Testis (tissue), 3 donors: Measurements from ENCODE around the gene CFAP299. TPM values are rescaled to one million over a fixed set of nuclear protein-coding genes. Genes with fewer than 3 reads are reported as not detected.

Experiments
- DNase-seq: peaks from one replicate; pipeline ENCODE4 v3.0.0-alpha.2; 2019
- H3K27ac ChIP-seq, 2 donors: fragments of 200-600 bp; sonication (generic); one replicate each; pipeline ENCODE4 v1.5.1; 2019
- H3K27me3 ChIP-seq: fragments of 200-600 bp; sonication (generic); one replicate; pipeline ENCODE4 v1.5.1; 2019
- H3K36me3 ChIP-seq: fragments of 200-600 bp; sonication (generic); one replicate; pipeline ENCODE4 v1.5.1; 2017; ENCODE audit warnings: low read depth; ENCODE audit errors: missing control alignments
- H3K4me1 ChIP-seq: fragments of 200-600 bp; sonication (generic); one replicate; pipeline ENCODE4 v1.5.1; 2019
- H3K4me3 ChIP-seq, 2 donors: fragments of 200-600 bp; sonication (generic); one replicate each; pipeline ENCODE4 v1.5.1; 2017 to 2019
- H3K9me3 ChIP-seq: fragments of 200-600 bp; sonication (generic); one replicate; pipeline ENCODE4 v1.5.1; 2017
- POLR2A ChIP-seq: fragments of 450-650 bp; IDR thresholded peaks from one replicate; pipeline ENCODE4 v1.6.1; 2017; ENCODE audit warnings: antibody characterized with exemption, mild to moderate bottlenecking, moderate library complexity
- WGBS, 2 donors: methylation state at CpG; one replicate each; pipeline ENCODE4 v1.1.5; 2018; 5-methylcytosine and 5-hydroxymethylcytosine counted together
- intact Hi-C: fragments of 100-400 bp; cut with DNase I; formaldehyde crosslinking; loops from one replicate; pipeline ENCODE4 v1.15.1; 2023; ENCODE audit warnings: low total_unique reads
- polyA plus RNA-seq: library from polyadenylated mRNA; stranded (reverse); fragments of 350-450 nt; fragmentation: Illumina TruSeq; extraction: RNeasy Lipid Tissue Mini Kit (QIAGEN cat#74804); gene quantifications from one replicate; pipeline ENCODE4 v1.2.3, GENCODE V29; 2014; ENCODE audit warnings: low read depth, low replicate concordance; ENCODE audit not compliant: insufficient read depth
- total RNA-seq, 2 donors: library from RNA; depleted of rRNA; stranded (reverse); fragments of >200 nt; gene quantifications; one replicate each; pipeline ENCODE4 v1.2.3, GENCODE V29; 2016
- TF ChIP-seq, protein P1 (sequence below), 3 experiments: fragments of 450-650 bp in 2 of 3; fragments of 200-600 bp in 1 of 3; sonication (generic) in 1 of 3; IDR thresholded peaks; one replicate each; pipeline ENCODE4 v1.5.1; 2016 to 2019; ENCODE audit warnings: antibody characterized with exemption in 3 of 3, mild to moderate bottlenecking in 2 of 3, moderate library complexity in 1 of 3

CFAP299 gene
- total and polyA plus RNA-seq, 3 donors from 2014 or later = 18.1 to 51.9 (median 21.4) TPM

DNA sequence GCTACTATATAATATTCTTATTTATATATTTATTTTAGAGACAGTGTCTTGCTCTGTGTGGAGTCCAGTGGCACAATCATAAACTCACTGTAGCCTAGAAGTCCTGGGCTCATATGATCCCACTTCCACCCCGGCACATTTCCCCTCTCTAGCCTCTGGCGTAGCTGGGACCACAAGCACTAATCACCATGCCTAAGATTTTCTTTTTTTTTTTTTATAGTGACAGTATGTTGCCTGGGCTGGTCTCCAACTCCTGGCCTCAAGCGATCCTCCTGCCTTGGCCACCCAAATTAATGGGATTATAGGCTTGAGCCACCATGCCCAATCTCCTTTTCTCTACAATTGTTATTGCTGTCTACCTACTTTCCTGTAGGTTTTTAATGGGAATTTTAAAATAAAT is 620.9 kb downstream of the CFAP299 start:
- DNase-seq = no peak
- no peak for TF ChIP-seq POLR2A
- TF ChIP-seq, protein P1, sequence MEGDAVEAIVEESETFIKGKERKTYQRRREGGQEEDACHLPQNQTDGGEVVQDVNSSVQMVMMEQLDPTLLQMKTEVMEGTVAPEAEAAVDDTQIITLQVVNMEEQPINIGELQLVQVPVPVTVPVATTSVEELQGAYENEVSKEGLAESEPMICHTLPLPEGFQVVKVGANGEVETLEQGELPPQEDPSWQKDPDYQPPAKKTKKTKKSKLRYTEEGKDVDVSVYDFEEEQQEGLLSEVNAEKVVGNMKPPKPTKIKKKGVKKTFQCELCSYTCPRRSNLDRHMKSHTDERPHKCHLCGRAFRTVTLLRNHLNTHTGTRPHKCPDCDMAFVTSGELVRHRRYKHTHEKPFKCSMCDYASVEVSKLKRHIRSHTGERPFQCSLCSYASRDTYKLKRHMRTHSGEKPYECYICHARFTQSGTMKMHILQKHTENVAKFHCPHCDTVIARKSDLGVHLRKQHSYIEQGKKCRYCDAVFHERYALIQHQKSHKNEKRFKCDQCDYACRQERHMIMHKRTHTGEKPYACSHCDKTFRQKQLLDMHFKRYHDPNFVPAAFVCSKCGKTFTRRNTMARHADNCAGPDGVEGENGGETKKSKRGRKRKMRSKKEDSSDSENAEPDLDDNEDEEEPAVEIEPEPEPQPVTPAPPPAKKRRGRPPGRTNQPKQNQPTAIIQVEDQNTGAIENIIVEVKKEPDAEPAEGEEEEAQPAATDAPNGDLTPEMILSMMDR (IDR thresholded peaks at IDR 0.05) = no peak
- Histone ChIP-seq H3K9me3 (no peaks in the 10 kb centered on the region), H3K36me3 (no peaks in the 10 kb centered on the region), H3K4me3 (no peak overlapping the region), H3K27me3 (no peaks in the 10 kb centered on the region), H3K27ac (no peak overlapping the region), H3K4me1 (no peaks in the 10 kb centered on the region)
- intact Hi-C loops = no loop called here
- 89 to 91% methylated on average over 3 of the region's 3 CpGs for WGBS, 2 donors

DNA sequence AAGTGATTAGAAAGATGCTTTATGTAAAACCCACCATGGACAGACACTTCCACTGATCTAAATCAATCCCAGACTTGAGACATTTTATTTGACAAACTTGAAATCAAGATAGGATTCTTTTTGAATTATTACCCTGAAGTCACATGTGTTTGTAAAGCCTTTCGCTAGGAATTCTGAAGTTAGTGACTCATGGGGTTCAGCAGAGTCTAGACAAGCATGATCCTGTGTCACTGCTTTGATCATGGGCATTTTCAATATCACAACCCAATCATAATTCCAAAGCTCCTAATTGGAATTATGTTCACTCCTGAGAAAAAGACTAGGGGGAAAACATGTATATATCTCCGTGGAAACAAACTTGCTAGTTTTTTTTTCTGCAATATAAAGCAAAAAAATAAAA is 627.5 kb downstream of the CFAP299 start:
- DNase-seq = no peak
- intact Hi-C loops = no loop called here
- Histone ChIP-seq H3K27ac (no peak overlapping the region), H3K9me3 (no peaks in the 10 kb centered on the region), H3K4me3 (no peak overlapping the region), H3K4me1 (no peaks in the 10 kb centered on the region), H3K36me3 (no peaks in the 10 kb centered on the region), H3K27me3 (no peaks in the 10 kb centered on the region)
- no peak for TF ChIP-seq POLR2A
- TF ChIP-seq, protein P1 (IDR thresholded peaks at IDR 0.05) = no peak
- WGBS, 2 donors = 76 to 87% methylated on average over 2 of the region's 2 CpGs

DNA sequence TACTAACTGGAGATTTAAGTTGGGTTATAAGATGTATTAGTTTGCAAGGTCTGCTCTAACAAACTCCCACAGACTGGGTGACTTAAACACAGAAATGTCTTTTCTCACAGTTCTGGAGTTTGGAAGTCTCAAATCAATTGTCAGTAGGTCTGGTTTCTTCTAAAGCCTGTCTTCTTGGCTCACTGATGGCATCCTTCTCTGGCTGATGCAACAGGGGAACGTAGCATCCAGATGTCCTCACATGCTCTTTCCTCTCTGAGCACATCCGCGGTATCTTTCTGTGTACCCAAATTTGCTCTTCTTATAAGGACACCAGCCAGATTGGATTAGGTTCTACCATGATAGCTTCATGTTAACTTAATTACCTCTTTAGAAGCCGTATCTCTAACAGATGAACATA is 631.8 kb downstream of the CFAP299 start:
- Histone ChIP-seq H3K9me3 (no peaks in the 10 kb centered on the region), H3K4me1 (no peaks in the 10 kb centered on the region), H3K27ac (no peak overlapping the region), H3K36me3 (no peaks in the 10 kb centered on the region), H3K4me3 (no peak overlapping the region), H3K27me3 (no peaks in the 10 kb centered on the region)
- WGBS, 2 donors = 72 to 89% methylated on average over 4 of the region's 4 CpGs
- intact Hi-C loops = no loop called here
- no peak for DNase-seq
- no peak for TF ChIP-seq POLR2A
- TF ChIP-seq, protein P1 (IDR thresholded peaks at IDR 0.05) = no peak

DNA sequence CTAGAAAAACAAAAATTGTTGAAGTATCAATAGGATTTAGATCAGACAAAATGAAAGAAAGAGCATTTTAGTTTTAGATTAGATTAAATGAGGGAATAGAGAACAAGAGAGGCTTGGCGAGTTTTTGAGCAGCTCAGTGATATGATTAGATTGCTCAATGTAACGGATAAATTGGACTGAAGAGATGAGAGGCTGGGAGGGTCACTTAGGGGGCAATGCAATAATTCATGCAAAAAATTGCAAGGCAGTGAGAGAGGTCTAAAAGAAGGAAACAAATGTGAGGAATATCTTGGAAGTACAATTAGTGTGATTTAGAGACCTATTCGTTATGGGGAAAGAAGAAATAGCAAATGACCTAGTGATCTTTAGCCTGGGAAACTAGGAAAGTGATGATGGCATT is 644.7 kb downstream of the CFAP299 start:
- no peak overlapping the region for H3K4me3 ChIP-seq
- WGBS, 2 donors = 60 to 63% methylated on average over 3 of the region's 3 CpGs
- H3K27me3 ChIP-seq = no peaks in the 10 kb centered on the region
- no peak overlapping the region for H3K27ac ChIP-seq
- intact Hi-C loops = no loop called here
- no peaks in the 10 kb centered on the region for H3K36me3 ChIP-seq
- no peaks in the 10 kb centered on the region for H3K4me1 ChIP-seq
- H3K9me3 ChIP-seq = no peaks in the 10 kb centered on the region
- no peak for DNase-seq
- TF ChIP-seq, protein P1 (IDR thresholded peaks at IDR 0.05) = no peak
- no peak for TF ChIP-seq POLR2A

DNA sequence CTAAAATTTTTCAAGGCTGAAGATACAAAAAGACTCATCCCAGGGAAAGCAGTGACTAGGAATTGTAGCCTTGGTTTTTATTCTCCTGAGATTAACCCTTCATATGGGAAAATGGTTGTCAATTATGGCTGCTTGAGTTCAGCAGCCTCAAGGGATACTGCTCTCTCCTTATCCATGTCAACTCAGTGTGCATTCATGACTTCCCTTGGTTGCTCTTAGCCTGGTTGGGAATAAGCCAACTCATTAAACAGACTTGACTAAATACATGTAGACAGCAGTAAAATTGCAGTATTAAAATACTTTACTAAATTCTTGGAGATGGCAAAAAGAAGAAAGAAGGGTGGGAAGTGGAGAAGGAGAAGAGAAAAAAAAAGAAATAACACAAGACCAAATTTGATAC is 650.5 kb downstream of the CFAP299 start:
- no peak for TF ChIP-seq POLR2A
- no peaks in the 10 kb centered on the region for H3K36me3 ChIP-seq
- H3K4me3 ChIP-seq = no peak overlapping the region
- H3K9me3 ChIP-seq = no peaks in the 10 kb centered on the region
- no peaks in the 10 kb centered on the region for H3K27me3 ChIP-seq
- H3K4me1 ChIP-seq = no peaks in the 10 kb centered on the region
- H3K27ac ChIP-seq = no peak overlapping the region
- intact Hi-C loops = no loop called here
- no peak for DNase-seq
